ENCODE measurements around the gene POLRMT.
A peak's percentile ranks its signal among the peaks of the same experiment; 100 is the strongest.

The POLRMT gene

GRCh38 chr19:616062-616700 is 17.2 kb downstream of the POLRMT start:
- H3K27ac ChIP-seq (ENCODE audit: insufficient read depth in 1 of 2, low read depth in 1 of 2, low read length in 2 of 2, poor library complexity in 1 of 2, severe bottlenecking in 2 of 2), result no peak overlapping the region
- H3K27me3 ChIP-seq (replicated peaks in 2 of 5; ENCODE audit: control insufficient read depth in 4 of 5, insufficient read depth in 5 of 5, low read length in 4 of 5), result peaks cover 0 to 15% (median 0%) of the 10 kb centered on the region in 5 experiments
- peaks cover 3 to 35% (median 17%) of the 10 kb centered on the region in 4 experiments for H3K36me3 ChIP-seq (ENCODE audit: control insufficient read depth in 4 of 4, insufficient read depth in 4 of 4, low read length in 3 of 4)
- no peak for DNase-seq
- POLR2A ChIA-PET, result no interaction called here
- H3K4me3 ChIP-seq (ENCODE audit: control insufficient read depth in 1 of 7, extremely low read depth in 1 of 7, insufficient read depth in 4 of 7, low read depth in 2 of 7, low read length in 6 of 7), result no peak overlapping the region
- CTCF ChIA-PET, result interaction anchor here (1.1 kb wide), 1 partner anchor 10 kb away, joined by 3 read pairs; no protein-coding TSS in a partner anchor
- H3K4me1 ChIP-seq (ENCODE audit: control extremely low read depth in 1 of 4, control insufficient read depth in 4 of 4, insufficient read depth in 4 of 4, low read length in 3 of 4), result peaks cover 0 to 7% (median 4%) of the 10 kb centered on the region in 4 experiments
- H3K9me3 ChIP-seq (ENCODE audit: control extremely low read depth in 1 of 5, control insufficient read depth in 4 of 5, insufficient read depth in 2 of 5, low read depth in 1 of 5, low read length in 4 of 5), result no peaks in the 10 kb centered on the region
- WGBS (ENCODE audit: insufficient coverage), result 20% methylated on average over 63 of the region's 97 CpGs

- H3K27me3 ChIP-seq (replicated peaks in 2 of 5; ENCODE audit: control insufficient read depth in 4 of 5, insufficient read depth in 5 of 5, low read length in 4 of 5), result peaks cover 0 to 15% (median 0%) of the 10 kb centered on the region in 5 experiments
- 33% methylated on average over 26 of the region's 33 CpGs for WGBS (ENCODE audit: insufficient coverage)
- H3K36me3 ChIP-seq (ENCODE audit: control insufficient read depth in 4 of 4, insufficient read depth in 4 of 4, low read length in 3 of 4), result peaks cover 3 to 32% (median 17%) of the 10 kb centered on the region in 4 experiments
- H3K9me3 ChIP-seq (ENCODE audit: control extremely low read depth in 1 of 5, control insufficient read depth in 4 of 5, insufficient read depth in 2 of 5, low read depth in 1 of 5, low read length in 4 of 5), result no peaks in the 10 kb centered on the region
- ChIA-PET CTCF (interaction anchor here (1.1 kb wide), 1 partner anchor 10 kb away, joined by 3 read pairs; no protein-coding TSS in a partner anchor), POLR2A (no interaction called here)
- peak overlapping the region in 2 of 7 experiments; percentile 36 to 50 for H3K4me3 ChIP-seq (ENCODE audit: control insufficient read depth in 1 of 7, extremely low read depth in 1 of 7, insufficient read depth in 4 of 7, low read depth in 2 of 7, low read length in 6 of 7)
- DNase-seq, result peak in 1 of 3 donors; percentile 30
- H3K27ac ChIP-seq (ENCODE audit: insufficient read depth in 1 of 2, low read depth in 1 of 2, low read length in 2 of 2, poor library complexity in 1 of 2, severe bottlenecking in 2 of 2), result no peak overlapping the region
- H3K4me1 ChIP-seq (ENCODE audit: control extremely low read depth in 1 of 4, control insufficient read depth in 4 of 4, insufficient read depth in 4 of 4, low read length in 3 of 4), result peaks cover 0 to 13% (median 9%) of the 10 kb centered on the region in 4 experiments
These were observed 17.7 kb downstream of the POLRMT start for GRCh38 chr19:615619-616018.

GRCh38 chr19:613732-614567 is 19.4 kb downstream of the POLRMT start:
- Histone ChIP-seq H3K27me3 (replicated peaks in 2 of 5; ENCODE audit: control insufficient read depth in 4 of 5, insufficient read depth in 5 of 5, low read length in 4 of 5) (peaks cover 0 to 15% (median 0%) of the 10 kb centered on the region in 5 experiments), H3K36me3 (ENCODE audit: control insufficient read depth in 4 of 4, insufficient read depth in 4 of 4, low read length in 3 of 4) (peaks cover 0 to 16% (median 7%) of the 10 kb centered on the region in 4 experiments), H3K27ac (ENCODE audit: insufficient read depth in 1 of 2, low read depth in 1 of 2, low read length in 2 of 2, poor library complexity in 1 of 2, severe bottlenecking in 2 of 2) (no peak overlapping the region), H3K4me3 (ENCODE audit: control insufficient read depth in 1 of 7, extremely low read depth in 1 of 7, insufficient read depth in 4 of 7, low read depth in 2 of 7, low read length in 6 of 7) (no peak overlapping the region), H3K9me3 (ENCODE audit: control extremely low read depth in 1 of 5, control insufficient read depth in 4 of 5, insufficient read depth in 2 of 5, low read depth in 1 of 5, low read length in 4 of 5) (no peaks in the 10 kb centered on the region), H3K4me1 (ENCODE audit: control extremely low read depth in 1 of 4, control insufficient read depth in 4 of 4, insufficient read depth in 4 of 4, low read length in 3 of 4) (peaks cover 0 to 28% (median 16%) of the 10 kb centered on the region in 4 experiments)
- no peak for DNase-seq
- ChIA-PET CTCF (no interaction called here), POLR2A (no interaction called here)
- WGBS (ENCODE audit: insufficient coverage), result 79% methylated on average over 41 of the region's 54 CpGs

- H3K36me3 ChIP-seq (ENCODE audit: control insufficient read depth in 4 of 4, insufficient read depth in 4 of 4, low read length in 3 of 4), result peaks cover 0 to 7% (median under 1%) of the 10 kb centered on the region in 4 experiments
- H3K27ac ChIP-seq (ENCODE audit: insufficient read depth in 1 of 2, low read depth in 1 of 2, low read length in 2 of 2, poor library complexity in 1 of 2, severe bottlenecking in 2 of 2), result no peak overlapping the region
- peaks cover 0 to 15% (median 0%) of the 10 kb centered on the region in 5 experiments for H3K27me3 ChIP-seq (replicated peaks in 2 of 5; ENCODE audit: control insufficient read depth in 4 of 5, insufficient read depth in 5 of 5, low read length in 4 of 5)
- no peaks in the 10 kb centered on the region for H3K9me3 ChIP-seq (ENCODE audit: control extremely low read depth in 1 of 5, control insufficient read depth in 4 of 5, insufficient read depth in 2 of 5, low read depth in 1 of 5, low read length in 4 of 5)
- H3K4me1 ChIP-seq (ENCODE audit: control extremely low read depth in 1 of 4, control insufficient read depth in 4 of 4, insufficient read depth in 4 of 4, low read length in 3 of 4), result peaks cover 0 to 33% (median 18%) of the 10 kb centered on the region in 4 experiments
- H3K4me3 ChIP-seq (ENCODE audit: control insufficient read depth in 1 of 7, extremely low read depth in 1 of 7, insufficient read depth in 4 of 7, low read depth in 2 of 7, low read length in 6 of 7), result no peak overlapping the region
- POLR2A ChIA-PET, result interaction anchor here (0.6 kb wide), 1 partner anchor 1810 kb away, joined by 4 read pairs; no protein-coding TSS in a partner anchor
- CTCF ChIA-PET, result no interaction called here
- DNase-seq, result no peak
- 93% methylated on average over 32 of the region's 33 CpGs for WGBS (ENCODE audit: insufficient coverage)
These were observed 20.4 kb downstream of the POLRMT start for GRCh38 chr19:612941-613340.

- POLR2A ChIA-PET, result no interaction called here
- WGBS (ENCODE audit: insufficient coverage), result 77% methylated on average over 13 of the region's 13 CpGs
These were observed 21.9 kb downstream of the POLRMT start for GRCh38 chr19:611481-611868.

GRCh38 chr19:610801-611480 is 22.4 kb downstream of the POLRMT start:
- H3K9me3 ChIP-seq (ENCODE audit: control extremely low read depth in 1 of 5, control insufficient read depth in 4 of 5, insufficient read depth in 2 of 5, low read depth in 1 of 5, low read length in 4 of 5), result no peaks in the 10 kb centered on the region
- H3K27me3 ChIP-seq (replicated peaks in 2 of 5; ENCODE audit: control insufficient read depth in 4 of 5, insufficient read depth in 5 of 5, low read length in 4 of 5), result peaks cover 0 to 15% (median 0%) of the 10 kb centered on the region in 5 experiments
- WGBS (ENCODE audit: insufficient coverage), result 53% methylated on average over 35 of the region's 36 CpGs
- H3K27ac ChIP-seq (ENCODE audit: insufficient read depth in 1 of 2, low read depth in 1 of 2, low read length in 2 of 2, poor library complexity in 1 of 2, severe bottlenecking in 2 of 2), result no peak overlapping the region
- ChIA-PET CTCF (interaction anchor here (0.9 kb wide), 1 partner anchor 31 kb away, joined by 4 read pairs; no protein-coding TSS in a partner anchor), POLR2A (no interaction called here)
- DNase-seq, result peak in 2 of 3 donors; percentile 51 to 66
- H3K36me3 ChIP-seq (ENCODE audit: control insufficient read depth in 4 of 4, insufficient read depth in 4 of 4, low read length in 3 of 4), result no peaks in the 10 kb centered on the region
- peak overlapping the region in 4 of 7 experiments; percentile 40 to 62 (median 47) for H3K4me3 ChIP-seq (ENCODE audit: control insufficient read depth in 1 of 7, extremely low read depth in 1 of 7, insufficient read depth in 4 of 7, low read depth in 2 of 7, low read length in 6 of 7)
- H3K4me1 ChIP-seq (ENCODE audit: control extremely low read depth in 1 of 4, control insufficient read depth in 4 of 4, insufficient read depth in 4 of 4, low read length in 3 of 4), result peaks cover 0 to 35% (median 18%) of the 10 kb centered on the region in 4 experiments

More at GRCh38 chr19:611481-611868, 21.9 kb downstream of the POLRMT start:
- no peak overlapping the region for H3K27ac ChIP-seq (ENCODE audit: insufficient read depth in 1 of 2, low read depth in 1 of 2, low read length in 2 of 2, poor library complexity in 1 of 2, severe bottlenecking in 2 of 2)
- no peak overlapping the region for H3K4me3 ChIP-seq (ENCODE audit: control insufficient read depth in 1 of 7, extremely low read depth in 1 of 7, insufficient read depth in 4 of 7, low read depth in 2 of 7, low read length in 6 of 7)
- peak in 2 of 3 donors; percentile 15 to 28 for DNase-seq
- H3K4me1 ChIP-seq (ENCODE audit: control extremely low read depth in 1 of 4, control insufficient read depth in 4 of 4, insufficient read depth in 4 of 4, low read length in 3 of 4), result peaks cover 0 to 35% (median 18%) of the 10 kb centered on the region in 4 experiments
- no peaks in the 10 kb centered on the region for H3K36me3 ChIP-seq (ENCODE audit: control insufficient read depth in 4 of 4, insufficient read depth in 4 of 4, low read length in 3 of 4)
- CTCF ChIA-PET, result interaction anchor here (0.9 kb wide), 1 partner anchor 23 kb away, joined by 3 read pairs; no protein-coding TSS in a partner anchor
- peaks cover 0 to 15% (median 0%) of the 10 kb centered on the region in 5 experiments for H3K27me3 ChIP-seq (replicated peaks in 2 of 5; ENCODE audit: control insufficient read depth in 4 of 5, insufficient read depth in 5 of 5, low read length in 4 of 5)
- no peaks in the 10 kb centered on the region for H3K9me3 ChIP-seq (ENCODE audit: control extremely low read depth in 1 of 5, control insufficient read depth in 4 of 5, insufficient read depth in 2 of 5, low read depth in 1 of 5, low read length in 4 of 5)
